Measurements from ENCODE around the gene KCNJ9. TPM values are rescaled to one million over a fixed set of nuclear protein-coding genes. Genes with fewer than 3 reads are reported as not detected.

KCNJ9 gene
- total and polyA plus RNA-seq, 5 donors from 2014 or later: 0.05 to 0.25 TPM; not detected in 3

DNA sequence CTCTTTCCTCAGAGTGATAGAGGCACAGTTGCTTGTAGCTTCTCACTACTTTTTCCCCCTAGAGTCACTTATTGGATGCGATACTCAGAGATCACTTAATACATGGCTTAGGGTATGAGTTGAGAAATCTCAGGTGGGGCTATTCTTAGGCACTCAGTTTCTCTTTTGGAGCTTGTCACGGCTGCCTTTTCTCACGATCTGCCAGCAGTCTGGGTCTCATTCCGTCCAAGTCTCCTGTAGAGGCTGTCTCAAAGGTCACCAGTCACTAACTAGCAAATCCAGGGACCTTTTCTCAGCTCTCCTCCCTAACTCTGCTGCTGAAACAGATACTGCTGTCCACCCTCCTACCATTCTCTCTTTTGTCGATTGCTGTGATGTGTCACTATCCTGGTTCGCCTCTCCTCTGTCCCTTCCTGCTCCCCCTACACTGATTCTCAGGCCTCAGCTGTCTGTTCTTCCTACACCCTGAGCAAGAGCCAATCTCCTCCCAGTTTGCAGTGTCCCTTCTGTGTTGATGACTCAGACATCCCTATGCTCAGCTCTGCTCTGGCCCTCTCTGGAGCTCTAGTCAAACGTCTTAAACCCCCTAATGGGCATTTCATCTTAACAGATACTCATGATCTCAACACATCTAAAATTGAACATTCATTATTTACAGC lies 46.7 kb downstream of the KCNJ9 start:
- peak overlapping the region in 2 of 3 donors; percentile 4 to 58 for H3K27ac Mint-ChIP-seq

DNA sequence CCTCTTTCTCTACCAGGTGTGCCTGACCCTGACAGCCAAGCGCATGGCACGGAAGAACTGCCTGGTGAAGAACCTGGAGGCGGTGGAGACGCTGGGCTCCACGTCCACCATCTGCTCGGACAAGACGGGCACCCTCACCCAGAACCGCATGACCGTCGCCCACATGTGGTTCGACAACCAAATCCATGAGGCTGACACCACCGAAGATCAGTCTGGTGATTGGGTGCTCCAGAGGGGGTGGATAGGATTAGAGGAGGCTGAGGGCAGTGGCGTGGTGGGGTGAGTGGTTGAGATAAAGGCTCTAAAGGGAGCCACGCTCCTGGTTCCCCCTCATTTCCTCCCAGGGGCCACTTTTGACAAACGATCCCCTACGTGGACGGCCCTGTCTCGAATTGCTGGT lies 47.3 kb downstream of the KCNJ9 start:
- Histone ChIP-seq H3K27ac (ENCODE audit: insufficient read depth, low read length, poor library complexity, severe bottlenecking) (no peak overlapping the region), H3K27me3 (ENCODE audit: control insufficient read depth, insufficient read depth, low read length) (peaks cover 4% of the 10 kb centered on the region), H3K4me1 (ENCODE audit: control insufficient read depth, insufficient read depth, low read length, poor library complexity, severe bottlenecking) (no peaks in the 10 kb centered on the region), H3K4me3 (ENCODE audit: low read depth, low read length) (no peak overlapping the region), H3K9me3 (ENCODE audit: control insufficient read depth in 2 of 2, low read length in 2 of 2) (no peaks in the 10 kb centered on the region), H3K36me3 (ENCODE audit: control insufficient read depth, insufficient read depth, low read length) (no peaks in the 10 kb centered on the region)
- H3K9me3 Mint-ChIP-seq: no peaks in the 10 kb centered on the region
- no peaks in the 10 kb centered on the region for H3K36me3 Mint-ChIP-seq
- no peaks in the 10 kb centered on the region for H3K27me3 Mint-ChIP-seq
- H3K27ac Mint-ChIP-seq: no peak overlapping the region
- ATAC-seq (ENCODE audit: low read depth in 2 of 2): no peak
- H3K4me1 Mint-ChIP-seq: no peaks in the 10 kb centered on the region
- DNase-seq: no peak
- H3K4me3 Mint-ChIP-seq: no peak overlapping the region

More for the DNA sequence above, 46.7 kb downstream of the KCNJ9 start:
- Histone ChIP-seq H3K27ac (ENCODE audit: insufficient read depth, low read length, poor library complexity, severe bottlenecking) (no peak overlapping the region), H3K4me3 (ENCODE audit: low read depth, low read length) (no peak overlapping the region), H3K36me3 (ENCODE audit: control insufficient read depth, insufficient read depth, low read length) (no peaks in the 10 kb centered on the region), H3K9me3 (ENCODE audit: control insufficient read depth in 2 of 2, low read length in 2 of 2) (no peaks in the 10 kb centered on the region), H3K4me1 (ENCODE audit: control insufficient read depth, insufficient read depth, low read length, poor library complexity, severe bottlenecking) (no peaks in the 10 kb centered on the region), H3K27me3 (ENCODE audit: control insufficient read depth, insufficient read depth, low read length) (peaks cover 2% of the 10 kb centered on the region)
- ATAC-seq (ENCODE audit: low read depth in 2 of 2): no peak
- Mint-ChIP-seq H3K4me3 (no peak overlapping the region), H3K36me3 (no peaks in the 10 kb centered on the region), H3K9me3 (no peaks in the 10 kb centered on the region), H3K4me1 (no peaks in the 10 kb centered on the region), H3K27me3 (no peaks in the 10 kb centered on the region)
- no peak for DNase-seq

DNA sequence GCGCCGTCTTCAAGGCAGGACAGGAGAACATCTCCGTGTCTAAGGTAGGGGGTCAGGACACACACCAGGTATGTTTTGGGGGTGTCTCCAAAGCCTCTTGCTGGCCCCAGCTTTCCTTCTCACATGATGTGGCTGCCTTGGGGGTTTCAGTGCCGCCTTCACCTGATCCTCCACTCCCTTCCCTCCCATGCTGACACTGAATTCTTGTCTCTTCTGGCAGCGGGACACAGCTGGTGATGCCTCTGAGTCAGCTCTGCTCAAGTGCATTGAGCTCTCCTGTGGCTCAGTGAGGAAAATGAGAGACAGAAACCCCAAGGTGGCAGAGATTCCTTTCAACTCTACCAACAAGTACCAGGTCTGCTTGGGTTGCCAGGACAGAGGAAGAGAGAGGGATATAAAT lies 47.7 kb downstream of the KCNJ9 start:
- ATAC-seq (ENCODE audit: low read depth in 2 of 2) (no peak), DNase-seq (no peak)
- Histone ChIP-seq H3K27ac (ENCODE audit: insufficient read depth, low read length, poor library complexity, severe bottlenecking) (no peak overlapping the region), H3K36me3 (ENCODE audit: control insufficient read depth, insufficient read depth, low read length) (no peaks in the 10 kb centered on the region), H3K9me3 (ENCODE audit: control insufficient read depth in 2 of 2, low read length in 2 of 2) (no peaks in the 10 kb centered on the region), H3K4me3 (ENCODE audit: low read depth, low read length) (no peak overlapping the region), H3K27me3 (ENCODE audit: control insufficient read depth, insufficient read depth, low read length) (peaks cover 4% of the 10 kb centered on the region), H3K4me1 (ENCODE audit: control insufficient read depth, insufficient read depth, low read length, poor library complexity, severe bottlenecking) (no peaks in the 10 kb centered on the region)
- Mint-ChIP-seq H3K36me3 (no peaks in the 10 kb centered on the region), H3K4me3 (no peak overlapping the region), H3K4me1 (no peaks in the 10 kb centered on the region), H3K27me3 (no peaks in the 10 kb centered on the region), H3K27ac (no peak overlapping the region), H3K9me3 (no peaks in the 10 kb centered on the region)

DNA sequence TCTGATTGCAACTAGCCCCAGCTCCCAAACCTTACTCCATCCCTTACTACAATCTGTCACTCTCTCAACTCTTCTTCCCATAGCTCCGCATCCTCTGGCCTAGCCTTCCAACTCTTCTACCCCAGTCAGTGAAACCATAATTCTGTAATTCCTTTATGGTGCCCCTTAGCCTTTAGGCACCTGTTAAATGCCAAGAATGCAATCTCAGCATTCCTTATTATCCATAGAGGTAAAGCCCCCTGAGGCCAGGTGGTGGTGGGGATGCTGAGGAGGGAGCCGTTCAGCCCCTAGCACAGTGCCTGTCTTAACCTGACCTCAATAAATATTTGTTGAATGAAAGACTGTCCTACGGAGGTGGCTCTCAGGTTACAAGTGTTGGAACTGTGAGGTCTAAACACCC lies 48.2 kb downstream of the KCNJ9 start:
- Histone ChIP-seq H3K27ac (ENCODE audit: insufficient read depth, low read length, poor library complexity, severe bottlenecking) (no peak overlapping the region), H3K9me3 (ENCODE audit: control insufficient read depth in 2 of 2, low read length in 2 of 2) (no peaks in the 10 kb centered on the region), H3K4me1 (ENCODE audit: control insufficient read depth, insufficient read depth, low read length, poor library complexity, severe bottlenecking) (no peaks in the 10 kb centered on the region), H3K36me3 (ENCODE audit: control insufficient read depth, insufficient read depth, low read length) (no peaks in the 10 kb centered on the region), H3K27me3 (ENCODE audit: control insufficient read depth, insufficient read depth, low read length) (peaks cover 4% of the 10 kb centered on the region), H3K4me3 (ENCODE audit: low read depth, low read length) (no peak overlapping the region)
- Mint-ChIP-seq H3K4me1 (no peaks in the 10 kb centered on the region), H3K27ac (no peak overlapping the region), H3K27me3 (no peaks in the 10 kb centered on the region), H3K4me3 (no peak overlapping the region), H3K9me3 (no peaks in the 10 kb centered on the region), H3K36me3 (no peaks in the 10 kb centered on the region)
- ATAC-seq (ENCODE audit: low read depth in 2 of 2): no peak
- no peak for DNase-seq

DNA sequence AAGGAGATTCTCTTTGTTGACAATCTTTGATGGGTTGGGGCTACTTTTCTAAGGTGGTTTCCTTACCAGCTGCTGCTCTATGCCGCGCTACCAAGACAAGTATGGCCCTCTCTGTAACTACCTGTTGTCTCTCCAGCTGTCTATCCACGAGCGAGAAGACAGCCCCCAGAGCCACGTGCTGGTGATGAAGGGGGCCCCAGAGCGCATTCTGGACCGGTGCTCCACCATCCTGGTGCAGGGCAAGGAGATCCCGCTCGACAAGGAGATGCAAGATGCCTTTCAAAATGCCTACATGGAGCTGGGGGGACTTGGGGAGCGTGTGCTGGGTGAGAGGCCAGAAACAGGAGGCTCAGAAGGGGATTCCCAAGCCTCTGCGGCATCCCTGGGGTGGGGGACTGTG lies 48.6 kb downstream of the KCNJ9 start:
- Histone ChIP-seq H3K36me3 (ENCODE audit: control insufficient read depth, insufficient read depth, low read length) (no peaks in the 10 kb centered on the region), H3K4me1 (ENCODE audit: control insufficient read depth, insufficient read depth, low read length, poor library complexity, severe bottlenecking) (no peaks in the 10 kb centered on the region), H3K9me3 (ENCODE audit: control insufficient read depth in 2 of 2, low read length in 2 of 2) (no peaks in the 10 kb centered on the region), H3K27me3 (ENCODE audit: control insufficient read depth, insufficient read depth, low read length) (peaks cover 4% of the 10 kb centered on the region), H3K27ac (ENCODE audit: insufficient read depth, low read length, poor library complexity, severe bottlenecking) (no peak overlapping the region), H3K4me3 (ENCODE audit: low read depth, low read length) (no peak overlapping the region)
- DNase-seq (no peak), ATAC-seq (ENCODE audit: low read depth in 2 of 2) (no peak)
- H3K36me3 Mint-ChIP-seq: no peaks in the 10 kb centered on the region
- no peaks in the 10 kb centered on the region for H3K4me1 Mint-ChIP-seq
- H3K27ac Mint-ChIP-seq: no peak overlapping the region
- no peak overlapping the region for H3K4me3 Mint-ChIP-seq
- H3K9me3 Mint-ChIP-seq: no peaks in the 10 kb centered on the region
- no peaks in the 10 kb centered on the region for H3K27me3 Mint-ChIP-seq

DNA sequence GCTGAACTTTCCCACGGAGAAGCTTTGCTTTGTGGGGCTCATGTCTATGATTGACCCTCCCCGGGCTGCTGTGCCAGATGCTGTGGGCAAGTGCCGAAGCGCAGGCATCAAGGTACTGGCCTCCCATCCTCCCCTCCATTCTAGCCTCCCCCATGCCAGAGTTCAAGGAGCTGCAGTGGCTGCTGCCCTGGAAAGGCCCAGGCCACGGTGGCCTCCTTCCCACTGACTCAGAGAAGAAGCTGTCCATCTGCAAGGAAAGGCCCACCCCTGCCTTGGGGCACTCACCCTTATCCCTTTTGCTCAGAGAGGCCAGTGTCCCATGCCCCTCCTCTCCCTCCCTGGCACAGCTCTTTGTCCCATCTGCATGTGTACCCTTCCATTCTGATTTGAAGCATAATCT lies 49.1 kb downstream of the KCNJ9 start:
- no peaks in the 10 kb centered on the region for H3K36me3 Mint-ChIP-seq

DNA sequence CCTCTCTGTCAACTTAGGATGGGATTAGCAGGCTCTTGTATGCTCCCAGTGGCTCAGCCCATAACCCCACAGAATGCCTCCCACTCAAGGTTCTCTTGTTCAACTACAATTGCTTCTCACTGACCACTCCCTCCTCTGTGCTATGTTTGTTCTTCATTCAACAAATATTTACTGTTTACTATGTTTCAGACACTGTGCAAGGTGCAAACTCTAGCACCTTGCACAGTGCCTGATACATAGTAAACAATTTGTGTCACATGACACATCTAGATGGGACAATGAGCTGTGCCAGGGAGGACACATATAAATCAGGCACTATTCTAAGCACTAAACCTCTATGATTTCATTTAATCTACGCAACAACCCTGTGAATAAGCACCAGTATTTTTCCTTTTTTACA lies 49.6 kb downstream of the KCNJ9 start:
- DNase-seq: no peak
- Histone ChIP-seq H3K36me3 (ENCODE audit: control insufficient read depth, insufficient read depth, low read length) (no peaks in the 10 kb centered on the region), H3K27me3 (ENCODE audit: control insufficient read depth, insufficient read depth, low read length) (peaks cover 4% of the 10 kb centered on the region), H3K4me1 (ENCODE audit: control insufficient read depth, insufficient read depth, low read length, poor library complexity, severe bottlenecking) (no peaks in the 10 kb centered on the region), H3K27ac (ENCODE audit: insufficient read depth, low read length, poor library complexity, severe bottlenecking) (no peak overlapping the region), H3K9me3 (ENCODE audit: control insufficient read depth in 2 of 2, low read length in 2 of 2) (no peaks in the 10 kb centered on the region), H3K4me3 (ENCODE audit: low read depth, low read length) (no peak overlapping the region)
- ATAC-seq (ENCODE audit: low read depth in 2 of 2): no peak
- Mint-ChIP-seq H3K27me3 (no peaks in the 10 kb centered on the region), H3K27ac (no peak overlapping the region), H3K9me3 (no peaks in the 10 kb centered on the region), H3K4me3 (no peak overlapping the region), H3K4me1 (no peaks in the 10 kb centered on the region), H3K36me3 (no peaks in the 10 kb centered on the region)

More for the DNA sequence above, 49.1 kb downstream of the KCNJ9 start:
- Mint-ChIP-seq H3K9me3 (no peaks in the 10 kb centered on the region), H3K27me3 (no peaks in the 10 kb centered on the region), H3K4me3 (no peak overlapping the region), H3K4me1 (no peaks in the 10 kb centered on the region), H3K27ac (no peak overlapping the region)
- DNase-seq: no peak
- Histone ChIP-seq H3K27me3 (ENCODE audit: control insufficient read depth, insufficient read depth, low read length) (peaks cover 4% of the 10 kb centered on the region), H3K9me3 (ENCODE audit: control insufficient read depth in 2 of 2, low read length in 2 of 2) (no peaks in the 10 kb centered on the region), H3K36me3 (ENCODE audit: control insufficient read depth, insufficient read depth, low read length) (no peaks in the 10 kb centered on the region), H3K4me3 (ENCODE audit: low read depth, low read length) (no peak overlapping the region), H3K27ac (ENCODE audit: insufficient read depth, low read length, poor library complexity, severe bottlenecking) (no peak overlapping the region), H3K4me1 (ENCODE audit: control insufficient read depth, insufficient read depth, low read length, poor library complexity, severe bottlenecking) (no peaks in the 10 kb centered on the region)
- no peak for ATAC-seq (ENCODE audit: low read depth in 2 of 2)

DNA sequence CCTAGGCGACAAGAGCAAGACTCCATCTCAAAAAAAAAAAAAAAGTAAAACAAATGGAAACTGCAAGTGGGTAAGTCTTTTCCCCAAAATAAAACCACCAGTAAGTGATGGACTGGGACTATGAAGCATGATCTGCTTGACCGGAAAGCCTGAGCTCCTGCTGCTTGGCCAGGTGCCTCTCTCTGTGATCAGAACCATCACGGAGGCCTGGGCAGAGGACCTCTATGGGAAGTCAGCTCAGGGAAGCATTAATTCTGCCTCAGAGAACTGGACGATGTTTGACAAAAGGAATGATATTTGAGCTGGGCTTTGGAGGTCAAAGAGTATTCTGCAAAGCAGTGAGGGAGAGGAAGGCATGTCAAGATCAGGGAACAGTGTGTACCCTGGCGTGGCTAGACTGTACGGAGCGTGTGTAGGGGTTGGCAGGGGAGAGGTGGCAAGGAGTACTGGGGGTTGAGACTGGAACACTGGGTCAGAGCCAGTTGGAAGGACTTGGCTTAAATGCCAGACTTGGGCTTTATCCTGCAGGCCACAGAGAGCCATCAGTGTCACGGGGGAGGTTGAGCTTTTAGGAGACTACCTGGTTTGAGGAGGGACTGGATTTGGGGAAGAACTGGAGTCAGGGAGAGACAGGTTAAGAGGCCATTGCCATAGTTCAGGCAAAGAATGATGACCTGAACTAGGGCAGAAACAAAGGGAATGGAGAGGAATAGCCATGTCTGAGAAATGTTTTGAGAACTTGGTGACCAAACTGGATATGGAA lies 50.6 kb downstream of the KCNJ9 start:
- H3K4me3 Mint-ChIP-seq: peak overlapping the region in 1 of 4 donors; percentile 1
- Histone ChIP-seq H3K27ac (ENCODE audit: insufficient read depth, low read length, poor library complexity, severe bottlenecking) (no peak overlapping the region), H3K36me3 (ENCODE audit: control insufficient read depth, insufficient read depth, low read length) (no peaks in the 10 kb centered on the region), H3K9me3 (ENCODE audit: control insufficient read depth in 2 of 2, low read length in 2 of 2) (no peaks in the 10 kb centered on the region), H3K4me1 (ENCODE audit: control insufficient read depth, insufficient read depth, low read length, poor library complexity, severe bottlenecking) (no peaks in the 10 kb centered on the region), H3K27me3 (ENCODE audit: control insufficient read depth, insufficient read depth, low read length) (peaks cover 4% of the 10 kb centered on the region), H3K4me3 (ENCODE audit: low read depth, low read length) (no peak overlapping the region)
- DNase-seq: no peak
- peak overlapping the region in 1 of 3 donors; percentile 33 for H3K27ac Mint-ChIP-seq
- no peaks in the 10 kb centered on the region for H3K27me3 Mint-ChIP-seq
- H3K36me3 Mint-ChIP-seq: no peaks in the 10 kb centered on the region
- ATAC-seq (ENCODE audit: low read depth in 2 of 2): no peak
- H3K4me1 Mint-ChIP-seq: no peaks in the 10 kb centered on the region
- no peaks in the 10 kb centered on the region for H3K9me3 Mint-ChIP-seq

Data from CD4-positive, CD25-positive, alpha-beta regulatory T cell (primary cell).